Activated T-helper 17 cell treated with anti-CD3 and anti-CD28 coated beads, Interleukin-2, amount 50 U/mL, for 72 hours (primary cell): Measurements from ENCODE around the gene ETS1. TPM values are rescaled to one million over a fixed set of nuclear protein-coding genes. Genes with fewer than 3 reads are reported as not detected.

Source experiments
- ATAC-seq: fragments of 150-1000 bp; cut with Tn5 transposase; replicated peaks from 2 replicates; pipeline ENCODE4 v1.10.0; 2021; ENCODE audit warnings: mild to moderate bottlenecking, moderate library complexity
- H3K27ac Mint-ChIP-seq: one replicate; pipeline ENCODE4 v1.8.0; 2022; ENCODE audit warnings: mixed read lengths
- H3K27me3 Mint-ChIP-seq: one replicate; pipeline ENCODE4 v1.8.0; 2022; ENCODE audit warnings: mixed read lengths
- H3K36me3 Mint-ChIP-seq: one replicate; pipeline ENCODE4 v1.8.0; 2022; ENCODE audit warnings: low read depth, mild to moderate bottlenecking, mixed read lengths
- H3K4me1 Mint-ChIP-seq: one replicate; pipeline ENCODE4 v1.8.0; 2022; ENCODE audit warnings: mixed read lengths
- H3K4me3 Mint-ChIP-seq: one replicate; pipeline ENCODE4 v1.8.0; 2022; ENCODE audit warnings: mild to moderate bottlenecking, mixed read lengths
- H3K9me3 Mint-ChIP-seq: one replicate; pipeline ENCODE4 v1.8.0; 2022; ENCODE audit warnings: mixed read lengths
- total RNA-seq, 2 donors: library from RNA; stranded (reverse); gene quantifications; one replicate each; pipeline ENCODE4 v1.2.3, GENCODE V29; 2022

ETS1 gene, protein sequence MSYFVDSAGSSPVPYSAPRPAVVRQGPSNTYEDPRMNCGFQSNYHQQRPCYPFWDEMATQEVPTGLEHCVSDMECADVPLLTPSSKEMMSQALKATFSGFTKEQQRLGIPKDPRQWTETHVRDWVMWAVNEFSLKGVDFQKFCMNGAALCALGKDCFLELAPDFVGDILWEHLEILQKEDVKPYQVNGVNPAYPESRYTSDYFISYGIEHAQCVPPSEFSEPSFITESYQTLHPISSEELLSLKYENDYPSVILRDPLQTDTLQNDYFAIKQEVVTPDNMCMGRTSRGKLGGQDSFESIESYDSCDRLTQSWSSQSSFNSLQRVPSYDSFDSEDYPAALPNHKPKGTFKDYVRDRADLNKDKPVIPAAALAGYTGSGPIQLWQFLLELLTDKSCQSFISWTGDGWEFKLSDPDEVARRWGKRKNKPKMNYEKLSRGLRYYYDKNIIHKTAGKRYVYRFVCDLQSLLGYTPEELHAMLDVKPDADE
- total RNA-seq, result 100 to 1,000 TPM; 309 to 471 TPM

DNA sequence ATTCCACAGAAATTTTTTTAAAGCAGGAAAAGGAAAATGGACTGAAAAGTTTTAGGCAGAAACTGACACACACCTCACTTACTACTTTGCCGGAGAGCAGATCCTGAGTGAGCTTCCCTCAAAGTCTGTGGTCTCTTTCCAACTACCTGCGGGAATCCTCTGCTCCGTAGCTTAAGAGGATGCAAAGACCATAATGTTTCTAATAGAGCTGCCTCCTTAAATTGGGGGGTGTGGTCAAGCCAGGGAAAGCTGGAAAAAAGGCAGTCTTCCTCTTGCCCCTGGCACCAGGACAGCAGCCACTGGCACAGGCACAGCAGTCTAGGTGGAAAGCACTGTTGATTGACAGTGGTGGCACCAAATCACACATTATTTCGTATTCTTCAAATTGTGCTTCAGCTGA lies at the start of gene ETS1:
TSS of gene ETS1 (minus strand) at position 144 of the 400 bp plus-strand sequence. CDS start 14,428 bp downstream, outside the sequence.
- H3K27me3 Mint-ChIP-seq, result no peaks in the 10 kb centered on the region
- no peak for ATAC-seq
- peaks cover 10% of the 10 kb centered on the region for H3K4me1 Mint-ChIP-seq
- H3K36me3 Mint-ChIP-seq, result no peaks in the 10 kb centered on the region
- H3K4me3 Mint-ChIP-seq, result no peak within 1 kb of the TSS
- H3K27ac Mint-ChIP-seq, result no peak within 1 kb of the TSS
- H3K9me3 Mint-ChIP-seq, result no peaks in the 10 kb centered on the region

DNA sequence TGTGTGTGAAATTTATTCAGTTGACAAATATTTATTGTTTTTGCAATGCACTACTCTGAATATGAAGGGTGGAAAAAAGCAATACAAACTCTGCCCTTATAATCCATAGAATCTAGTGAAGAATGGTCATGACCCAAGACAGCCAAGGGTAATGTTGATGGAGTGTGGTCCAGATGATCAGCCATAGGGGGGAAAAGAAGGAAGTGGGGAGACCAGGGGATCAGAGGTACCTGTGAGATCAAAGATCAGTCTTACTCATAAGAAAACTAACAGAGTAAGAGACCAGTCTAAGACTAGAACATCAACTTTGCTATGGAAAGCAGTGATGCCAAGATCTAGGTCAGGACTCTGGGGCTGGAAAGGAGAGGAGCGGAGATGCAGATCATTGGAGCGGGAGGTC lies 47.0 kb upstream of the ETS1 start:
- ATAC-seq, result no peak
- H3K36me3 Mint-ChIP-seq, result no peaks in the 10 kb centered on the region
- H3K9me3 Mint-ChIP-seq, result no peaks in the 10 kb centered on the region
- H3K4me3 Mint-ChIP-seq, result no peak overlapping the region
- H3K27ac Mint-ChIP-seq, result no peak overlapping the region
- H3K4me1 Mint-ChIP-seq, result peaks cover 23% of the 10 kb centered on the region
- no peaks in the 10 kb centered on the region for H3K27me3 Mint-ChIP-seq

GRCh38 chr11:128633384-128633965 lies 46.1 kb upstream of the ETS1 start:
- H3K27ac Mint-ChIP-seq, result no peak overlapping the region
- no peak overlapping the region for H3K4me3 Mint-ChIP-seq
- H3K4me1 Mint-ChIP-seq, result peaks cover 31% of the 10 kb centered on the region
- H3K36me3 Mint-ChIP-seq, result no peaks in the 10 kb centered on the region
- H3K27me3 Mint-ChIP-seq, result no peaks in the 10 kb centered on the region
- no peaks in the 10 kb centered on the region for H3K9me3 Mint-ChIP-seq
- no peak for ATAC-seq

DNA sequence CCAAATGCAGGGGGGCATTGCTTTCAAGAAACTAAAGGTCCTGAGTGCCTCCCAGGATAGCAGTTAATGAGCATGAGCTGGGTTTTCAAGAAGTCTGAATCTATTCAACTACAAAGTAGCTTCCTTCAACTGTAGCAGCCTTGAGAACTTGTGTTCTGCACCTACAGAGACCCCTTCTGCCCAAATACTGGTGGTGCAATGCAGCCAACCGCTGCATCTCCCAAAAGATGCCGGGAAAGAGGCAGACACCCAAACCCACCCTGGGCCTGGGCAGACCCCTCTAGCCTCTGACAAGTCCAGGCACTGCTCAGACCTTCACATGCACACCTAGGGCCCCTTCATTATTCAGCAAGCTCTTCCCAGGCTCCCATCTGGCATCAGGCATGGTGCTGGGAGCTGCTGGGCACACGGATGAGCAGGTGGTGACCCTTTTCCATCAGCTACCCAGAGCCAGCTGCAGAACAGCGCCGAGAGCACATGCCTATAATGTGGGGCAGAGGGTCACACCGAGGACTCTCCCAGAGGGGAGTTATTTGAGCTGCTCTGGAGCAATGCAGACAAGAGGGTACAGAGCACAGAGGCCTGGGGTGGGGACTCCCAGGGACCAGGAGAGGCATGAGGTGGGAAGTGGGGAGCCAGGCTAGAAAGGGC lies 44.9 kb upstream of the ETS1 start:
- no peak for ATAC-seq
- Mint-ChIP-seq H3K9me3 (no peaks in the 10 kb centered on the region), H3K27ac (peak overlapping the region; percentile 46), H3K36me3 (no peaks in the 10 kb centered on the region), H3K4me3 (no peak overlapping the region), H3K4me1 (peaks cover 43% of the 10 kb centered on the region), H3K27me3 (no peaks in the 10 kb centered on the region)

DNA sequence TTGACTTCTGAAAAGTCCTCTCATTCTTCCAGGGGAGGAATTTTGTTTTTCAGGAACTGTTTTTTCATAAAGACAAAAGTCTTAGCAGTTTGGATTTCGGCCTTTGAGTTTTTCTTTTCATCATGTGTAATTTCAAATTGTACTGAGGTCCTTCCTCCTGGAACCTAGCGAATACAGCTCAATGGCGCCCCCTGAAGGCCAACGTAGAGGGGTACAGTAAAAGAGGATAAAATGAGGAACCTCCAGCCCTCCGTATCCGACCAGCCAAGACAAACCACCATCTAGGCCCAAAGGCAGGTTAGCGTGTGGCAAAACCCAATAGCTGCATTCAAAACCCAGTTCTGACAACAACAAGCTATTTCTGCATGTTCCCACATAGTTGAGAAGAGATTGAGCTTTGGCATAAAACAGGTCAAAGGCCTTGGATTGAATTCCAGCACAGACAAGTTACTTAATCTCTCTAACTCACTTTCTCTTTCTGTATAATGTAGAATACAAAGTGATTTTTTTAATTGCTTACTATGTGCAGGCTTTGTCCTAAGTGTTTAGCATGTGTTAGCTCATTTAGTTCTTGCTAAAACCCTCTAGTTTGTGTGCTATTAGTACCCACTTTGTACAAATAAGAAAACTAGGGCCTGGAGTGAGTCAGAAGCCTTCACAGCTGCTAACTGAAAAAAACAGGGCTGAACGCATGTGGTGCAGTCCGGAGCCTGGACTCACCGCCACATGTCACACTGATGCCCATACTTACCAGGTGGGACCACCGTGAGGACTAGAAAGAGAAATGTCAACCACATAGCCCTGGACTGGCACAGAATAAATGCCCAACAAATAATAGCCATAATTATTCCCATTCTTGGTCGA lies 43.2 kb upstream of the ETS1 start:
- Mint-ChIP-seq H3K4me1 (peaks cover 58% of the 10 kb centered on the region), H3K36me3 (no peaks in the 10 kb centered on the region), H3K4me3 (peak overlapping the region; percentile 81), H3K27ac (peak overlapping the region; percentile 98), H3K27me3 (no peaks in the 10 kb centered on the region), H3K9me3 (no peaks in the 10 kb centered on the region)
- ATAC-seq, result peak; percentile 81

GRCh38 chr11:128629516-128630106 lies 42.3 kb upstream of the ETS1 start:
- no peaks in the 10 kb centered on the region for H3K27me3 Mint-ChIP-seq

DNA sequence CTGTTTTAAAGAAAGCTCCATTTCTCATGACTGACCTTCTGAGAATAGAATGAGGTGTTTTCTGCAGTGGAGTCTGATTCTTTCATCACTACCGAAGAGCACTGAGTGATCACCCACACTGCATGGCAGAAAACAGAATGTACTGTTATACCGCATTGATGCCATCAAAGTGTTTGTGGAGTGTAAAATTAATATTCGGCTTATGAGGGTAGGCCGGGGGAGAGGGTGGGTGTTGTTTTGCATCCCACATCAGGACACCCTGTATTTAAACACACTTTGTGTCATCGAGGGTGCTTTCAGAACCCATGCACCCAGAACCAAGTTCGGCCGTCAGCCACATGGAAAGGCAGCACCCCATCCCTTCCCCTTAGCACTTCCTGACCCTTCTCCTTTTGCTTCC lies 41.3 kb upstream of the ETS1 start:
- peak overlapping the region; percentile 81 for H3K4me3 Mint-ChIP-seq
- peak; percentile 29 for ATAC-seq

More at GRCh38 chr11:128629516-128630106, 42.3 kb upstream of the ETS1 start:
- Mint-ChIP-seq H3K4me3 (peak overlapping the region; percentile 81), H3K4me1 (peaks cover 68% of the 10 kb centered on the region), H3K27ac (peak overlapping the region; percentile 98), H3K36me3 (no peaks in the 10 kb centered on the region), H3K9me3 (no peaks in the 10 kb centered on the region)
- ATAC-seq, result no peak

DNA sequence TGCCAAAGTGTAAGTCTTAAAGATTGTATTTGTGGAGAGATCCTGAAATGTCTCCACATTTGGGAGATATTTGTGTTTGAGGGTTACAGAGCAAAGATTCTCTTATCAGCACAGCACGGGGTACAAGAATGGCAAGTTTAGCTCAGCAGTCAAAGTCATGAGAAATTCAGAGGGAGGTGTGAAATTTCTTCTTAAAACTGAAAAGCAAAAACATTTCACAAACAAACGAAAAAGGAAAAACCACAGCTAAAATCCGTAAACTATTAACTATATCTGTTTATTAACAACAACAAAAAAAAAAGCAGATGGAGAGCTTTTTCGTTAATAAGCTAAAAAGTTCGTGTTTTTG lies 40.9 kb upstream of the ETS1 start:
- peak overlapping the region; percentile 98 for H3K27ac Mint-ChIP-seq
- H3K36me3 Mint-ChIP-seq, result no peaks in the 10 kb centered on the region
- H3K4me1 Mint-ChIP-seq, result peaks cover 76% of the 10 kb centered on the region
- H3K9me3 Mint-ChIP-seq, result no peaks in the 10 kb centered on the region
- H3K4me3 Mint-ChIP-seq, result peak overlapping the region; percentile 81
- ATAC-seq, result peak; percentile 1
- no peaks in the 10 kb centered on the region for H3K27me3 Mint-ChIP-seq

More for the DNA sequence above, 41.3 kb upstream of the ETS1 start:
- Mint-ChIP-seq H3K4me1 (peaks cover 76% of the 10 kb centered on the region), H3K9me3 (no peaks in the 10 kb centered on the region), H3K27ac (peak overlapping the region; percentile 98), H3K27me3 (no peaks in the 10 kb centered on the region), H3K36me3 (no peaks in the 10 kb centered on the region)

DNA sequence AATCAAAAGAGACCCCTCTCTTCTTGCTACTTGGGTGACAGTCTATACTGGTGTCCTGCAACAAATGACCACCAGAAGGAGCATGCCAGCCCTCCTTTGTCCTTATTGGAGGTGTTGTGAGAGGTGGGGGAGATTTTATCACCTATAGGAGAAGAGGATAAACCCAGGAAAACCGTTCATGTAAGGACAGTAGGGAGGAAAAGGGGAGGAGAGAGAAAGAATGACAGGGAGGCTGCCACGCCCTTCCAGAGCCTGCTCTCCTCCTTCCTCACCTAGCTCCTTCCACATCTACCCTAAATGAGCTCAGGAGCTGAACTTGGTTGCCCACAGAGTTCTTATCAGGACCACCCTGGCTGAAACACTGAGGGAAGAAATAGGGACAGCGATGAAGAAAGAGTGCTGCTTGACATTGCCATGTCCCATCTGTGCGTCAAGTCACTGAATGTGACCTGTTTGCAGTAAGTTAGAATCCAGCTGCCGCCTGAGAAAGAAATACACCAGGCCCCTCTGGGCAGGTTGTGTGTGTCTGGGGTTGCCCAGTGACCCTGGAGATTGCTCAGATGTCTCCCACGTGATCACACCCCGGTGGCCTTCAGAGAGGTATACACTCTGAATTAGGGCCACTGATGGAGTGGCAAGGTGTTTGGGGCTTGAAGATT lies 40.4 kb upstream of the ETS1 start:
- H3K4me1 Mint-ChIP-seq, result peaks cover 81% of the 10 kb centered on the region
- no peaks in the 10 kb centered on the region for H3K36me3 Mint-ChIP-seq
- no peaks in the 10 kb centered on the region for H3K27me3 Mint-ChIP-seq
- peak; percentile 28 for ATAC-seq
- peak overlapping the region; percentile 98 for H3K27ac Mint-ChIP-seq
- H3K9me3 Mint-ChIP-seq, result no peaks in the 10 kb centered on the region
- H3K4me3 Mint-ChIP-seq, result peak overlapping the region; percentile 81

DNA sequence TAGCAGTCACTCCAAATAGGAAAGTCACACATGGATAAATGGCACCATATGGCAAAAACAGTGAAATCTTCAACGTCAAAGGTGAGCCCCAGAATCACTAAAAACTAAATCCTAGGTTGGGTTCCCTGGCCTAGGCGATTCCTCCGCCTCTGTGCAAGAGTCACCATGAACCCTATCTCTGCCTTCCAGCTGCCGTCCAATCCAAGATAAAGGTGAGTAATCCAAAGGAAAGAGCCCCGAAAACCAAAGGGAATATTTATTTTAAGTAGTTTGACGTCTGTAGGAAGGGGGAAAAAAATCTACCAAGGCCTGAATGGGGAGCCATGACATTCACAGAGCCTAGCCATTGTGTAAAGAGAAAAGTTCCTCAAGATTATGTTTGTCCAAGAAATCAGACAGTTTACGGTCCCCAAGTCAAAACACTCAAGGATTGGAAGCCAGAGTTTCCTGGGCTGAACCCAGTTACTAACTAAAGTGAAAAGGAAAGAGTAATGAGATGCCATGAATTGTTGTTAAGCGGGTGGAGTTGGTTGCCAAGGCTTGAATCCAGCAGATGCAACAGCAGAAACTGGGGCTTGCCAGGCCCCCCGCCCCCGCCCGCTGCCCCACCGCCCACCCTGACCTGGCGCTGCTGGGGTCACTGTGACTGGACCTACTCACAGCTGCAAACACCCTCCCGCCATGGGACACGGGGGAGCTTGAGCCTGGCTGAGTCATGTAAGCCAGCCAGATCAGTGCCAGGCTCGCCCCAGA lies 39.7 kb upstream of the ETS1 start:
- Mint-ChIP-seq H3K4me1 (peaks cover 80% of the 10 kb centered on the region), H3K36me3 (no peaks in the 10 kb centered on the region), H3K4me3 (peak overlapping the region; percentile 81), H3K27ac (peak overlapping the region; percentile 98), H3K9me3 (no peaks in the 10 kb centered on the region), H3K27me3 (no peaks in the 10 kb centered on the region)
- ATAC-seq, result no peak

DNA sequence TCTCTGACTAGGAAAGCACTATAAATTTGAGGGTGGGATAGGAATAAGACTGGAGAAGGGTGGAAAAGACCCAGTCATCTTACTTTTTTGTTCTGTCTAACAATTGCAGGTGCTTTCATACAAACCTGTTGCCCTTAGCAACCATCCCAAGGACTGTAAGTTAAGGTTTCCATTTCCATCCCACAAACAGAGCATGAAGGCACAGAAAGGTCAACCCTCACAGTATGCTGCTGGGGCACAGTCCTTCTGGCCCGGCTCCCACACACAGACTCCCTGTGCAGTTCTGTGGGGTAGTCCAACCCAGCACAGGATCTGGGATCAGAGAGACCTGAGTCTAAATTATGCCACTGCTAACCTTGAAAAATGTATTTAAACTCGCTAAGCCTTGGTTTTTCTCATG lies 38.4 kb upstream of the ETS1 start:
- no peak for ATAC-seq
- peak overlapping the region; percentile 81 for H3K4me3 Mint-ChIP-seq
- H3K4me1 Mint-ChIP-seq, result peaks cover 70% of the 10 kb centered on the region
- H3K36me3 Mint-ChIP-seq, result no peaks in the 10 kb centered on the region
- no peaks in the 10 kb centered on the region for H3K9me3 Mint-ChIP-seq
- peak overlapping the region; percentile 98 for H3K27ac Mint-ChIP-seq
- no peaks in the 10 kb centered on the region for H3K27me3 Mint-ChIP-seq

- Mint-ChIP-seq H3K4me3 (peak overlapping the region; percentile 81), H3K27ac (peak overlapping the region; percentile 98), H3K36me3 (no peaks in the 10 kb centered on the region), H3K4me1 (peaks cover 71% of the 10 kb centered on the region), H3K9me3 (no peaks in the 10 kb centered on the region), H3K27me3 (no peaks in the 10 kb centered on the region)
- no peak for ATAC-seq
Observed at GRCh38 chr11:128625326-128625725, 38.0 kb upstream of the ETS1 start.
